K562 (cell line): ENCODE measurements around the gene MATCAP1. TPM values are rescaled to one million over a fixed set of nuclear protein-coding genes. Genes with fewer than 3 reads are reported as not detected.
A peak's percentile ranks its signal among the peaks of the same experiment; 100 is the strongest.

ENCODE experiments used
- ARNT ChIP-seq, 2 experiments: fragments of 450-650 bp; IDR thresholded peaks; 2 replicates each; pipeline ENCODE4 v1.6.1; 2016; ENCODE audit warnings: mild to moderate bottlenecking in 1 of 2
- ATF2 ChIP-seq: sonication (generic); formaldehyde crosslinking; IDR thresholded peaks from 2 replicates; pipeline ENCODE4 v1.8.1; 2022; ENCODE audit warnings: missing genetic modification reagents
- C11orf30 ChIP-seq: fragments of 450-650 bp; IDR thresholded peaks from 2 replicates; pipeline ENCODE4 v1.6.1; 2016; ENCODE audit warnings: low read depth, mild to moderate bottlenecking
- CBX3 ChIP-seq, 2 experiments: IDR thresholded peaks; 1 replicate in 1 of 2; 2 replicates in 1 of 2; pipeline ENCODE4 v1.6.1; 2012; ENCODE audit warnings: inconsistent platforms in 2 of 2, low read length in 2 of 2, borderline replicate concordance in 1 of 2, control low read depth in 1 of 2
- MTA2 ChIP-seq: fragments of 450-650 bp; IDR thresholded peaks from 2 replicates; pipeline ENCODE4 v1.6.1; 2016; ENCODE audit warnings: low read depth
- REST ChIP-seq, 2 experiments: fragments of 450-650 bp; formaldehyde crosslinking in 1 of 2; IDR thresholded peaks; 2 replicates each; pipeline versions ENCODE4 v1.4.0 to v1.6.1; 2014 to 2020; ENCODE audit warnings: mild to moderate bottlenecking in 2 of 2, borderline replicate concordance in 1 of 2, low read depth in 1 of 2
- ZBTB11 ChIP-seq, 3 experiments: fragments of 200-800 bp in 1 of 3; fragments of 250-450 bp in 1 of 3; fragments of 450-650 bp in 1 of 3; sonication (Bioruptor Pico) in 1 of 3; sonication (Bioruptor generic) in 1 of 3; formaldehyde crosslinking in 1 of 3; IDR thresholded peaks; 2 replicates each; pipeline versions ENCODE4 v1.6.1 to v1.8.0; 2016 to 2022; ENCODE audit warnings: mild to moderate bottlenecking in 2 of 3, missing genetic modification characterization in 2 of 3, missing compliant biosample characterization in 1 of 3, moderate library complexity in 1 of 3
- ZC3H11A ChIP-seq: IDR thresholded peaks from 2 replicates; pipeline ENCODE4 v1.6.1; 2012; ENCODE audit warnings: low read depth, low read length, improper control_type of control experiment
- ZFP36 ChIP-seq: fragments of 150-350 bp; IDR thresholded peaks from 2 replicates; pipeline ENCODE4 v1.6.1; 2018; ENCODE audit warnings: low read length, low read depth; ENCODE audit not compliant: partially characterized antibody
- ZSCAN32 ChIP-seq: fragments of 450-650 bp; formaldehyde crosslinking; IDR thresholded peaks from 2 replicates; pipeline ENCODE4 v1.4.0; 2020; ENCODE audit warnings: mild to moderate bottlenecking, moderate library complexity
- polyA plus RNA-seq, 8 experiments: library from polyadenylated mRNA; depleted of rRNA in 4 of 8; stranded (reverse) in 5 of 8; unstranded in 3 of 8; fragments of >200 nt; fragmentation: Nextera tagmentation in 2 of 8; fragmentation: Illumina TruSeq in 1 of 8; extraction: Ambion mirVana in 2 of 8; extraction: Trizol in 1 of 8; gene quantifications; 2 replicates each; pipeline versions ENCODE4 v1.2.1 to v1.2.3, GENCODE V29; 2011 to 2014; ENCODE audit warnings: inconsistent platforms in 1 of 8, missing spikeins in 1 of 8
- total RNA-seq, 7 experiments: library from RNA; depleted of rRNA in 6 of 7; stranded (reverse); fragments of >200 nt in 6 of 7; fragmentation: Illumina TruSeq in 2 of 7; extraction: Trizol in 2 of 7; gene quantifications; 2 replicates each; pipeline versions ENCODE4 v1.2.1 to v1.2.3, GENCODE V29; 2011 to 2021; ENCODE audit warnings: low replicate concordance in 1 of 7
- TF ChIP-seq, protein P1 (sequence below), 3 experiments: IDR thresholded peaks in 2 of 3; conservative IDR thresholded peaks in 1 of 3; 2 replicates each; pipeline ENCODE4 v1.5.1; 2011 to 2012; ENCODE audit warnings: low read length in 3 of 3, mild to moderate bottlenecking in 3 of 3, control low read depth in 2 of 3, improper control_type of control experiment in 1 of 3, inconsistent platforms in 1 of 3, low read depth in 1 of 3, mixed read lengths in 1 of 3, moderate library complexity in 1 of 3; ENCODE audit not compliant: insufficient read depth in 2 of 3

Gene MATCAP1
- total and polyA plus RNA-seq, 9 of the 15 experiments (the other 6 are each of a cell fraction or from before 2014, with no cell fraction given), result 3.4 to 20.5 (median 10.3) TPM

DNA sequence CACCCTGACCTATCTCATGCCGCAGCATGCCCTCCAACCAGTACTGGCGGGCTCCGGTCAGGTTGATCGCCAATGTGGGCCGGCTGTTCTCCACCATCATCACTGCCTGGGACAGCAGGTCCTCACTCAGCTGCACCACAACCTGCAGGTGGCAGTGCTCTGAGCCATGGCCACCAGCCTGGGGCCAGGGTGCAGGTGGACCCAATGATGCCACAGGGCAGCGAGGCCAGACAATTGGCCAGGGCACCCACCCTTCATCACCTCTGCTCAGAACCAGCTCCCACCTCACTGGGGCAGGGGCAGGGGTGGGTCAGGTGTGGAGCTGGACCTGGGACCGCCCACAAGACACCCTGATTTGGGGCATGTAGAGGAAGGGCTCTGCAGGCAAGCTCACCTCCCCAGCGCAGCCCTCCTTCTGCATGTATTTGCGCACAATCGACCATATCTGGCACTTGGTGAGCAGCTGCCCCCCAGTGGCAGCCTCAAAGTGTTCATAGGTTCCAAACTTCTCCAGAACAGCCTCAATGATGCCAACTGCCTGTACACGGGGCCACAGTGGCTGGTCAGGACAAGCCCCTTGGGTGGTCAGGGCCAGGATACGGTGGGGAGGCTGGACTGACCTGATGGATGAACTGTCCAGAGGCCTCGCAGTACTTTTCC is 4.2 kb downstream of the MATCAP1 start (continued):
- TF ChIP-seq, protein P1, sequence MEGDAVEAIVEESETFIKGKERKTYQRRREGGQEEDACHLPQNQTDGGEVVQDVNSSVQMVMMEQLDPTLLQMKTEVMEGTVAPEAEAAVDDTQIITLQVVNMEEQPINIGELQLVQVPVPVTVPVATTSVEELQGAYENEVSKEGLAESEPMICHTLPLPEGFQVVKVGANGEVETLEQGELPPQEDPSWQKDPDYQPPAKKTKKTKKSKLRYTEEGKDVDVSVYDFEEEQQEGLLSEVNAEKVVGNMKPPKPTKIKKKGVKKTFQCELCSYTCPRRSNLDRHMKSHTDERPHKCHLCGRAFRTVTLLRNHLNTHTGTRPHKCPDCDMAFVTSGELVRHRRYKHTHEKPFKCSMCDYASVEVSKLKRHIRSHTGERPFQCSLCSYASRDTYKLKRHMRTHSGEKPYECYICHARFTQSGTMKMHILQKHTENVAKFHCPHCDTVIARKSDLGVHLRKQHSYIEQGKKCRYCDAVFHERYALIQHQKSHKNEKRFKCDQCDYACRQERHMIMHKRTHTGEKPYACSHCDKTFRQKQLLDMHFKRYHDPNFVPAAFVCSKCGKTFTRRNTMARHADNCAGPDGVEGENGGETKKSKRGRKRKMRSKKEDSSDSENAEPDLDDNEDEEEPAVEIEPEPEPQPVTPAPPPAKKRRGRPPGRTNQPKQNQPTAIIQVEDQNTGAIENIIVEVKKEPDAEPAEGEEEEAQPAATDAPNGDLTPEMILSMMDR (IDR thresholded peaks at IDR 0.05 in 2 of 3, conservative IDR thresholded peaks at IDR 0.05 in 1 of 3; ENCODE audit: insufficient read depth in 2 of 3, low read depth in 1 of 3, low read length in 3 of 3), result peak in 2 of 3 experiments; percentile 47 to 52; a peak in 3 of 6 replicates
- no peak for TF ChIP-seq ARNT (IDR thresholded peaks at IDR 0.05)
- TF ChIP-seq ZBTB11 (CRISPR knock-in tag; IDR thresholded peaks at IDR 0.05), result no peak
- no peak for TF ChIP-seq ZFP36
- TF ChIP-seq MTA2, result no peak
- TF ChIP-seq ZC3H11A, result no peak
- TF ChIP-seq ZSCAN32 (CRISPR knock-in tag), result no peak
- TF ChIP-seq REST (IDR thresholded peaks at IDR 0.05; ENCODE audit: borderline replicate concordance), result peak; percentile 27; the same call in 1 of the 2 replicates
- TF ChIP-seq REST (CRISPR knock-in tag; IDR thresholded peaks at IDR 0.05; ENCODE audit: low read depth), result no peak
- no peak for TF ChIP-seq C11orf30
- TF ChIP-seq CBX3 (IDR thresholded peaks at IDR 0.05; ENCODE audit: borderline replicate concordance in 1 of 2, low read length in 2 of 2), result no peak
- TF ChIP-seq ATF2 (CRISPR knock-in tag), result no peak
